Mammary microvascular endothelial cell (primary cell): ENCODE results near the gene SENP3. TPM values are rescaled to one million over a fixed set of nuclear protein-coding genes. Genes with fewer than 3 reads are reported as not detected.

Source experiments
- total RNA-seq: library from RNA; depleted of rRNA; stranded (reverse); fragments of >200 nt; gene quantifications from 2 replicates; pipeline ENCODE4 v1.2.3, GENCODE V29; 2015

Gene SENP3
- total RNA-seq, result 88.5 and 94.1 TPM in 2 replicates

DNA sequence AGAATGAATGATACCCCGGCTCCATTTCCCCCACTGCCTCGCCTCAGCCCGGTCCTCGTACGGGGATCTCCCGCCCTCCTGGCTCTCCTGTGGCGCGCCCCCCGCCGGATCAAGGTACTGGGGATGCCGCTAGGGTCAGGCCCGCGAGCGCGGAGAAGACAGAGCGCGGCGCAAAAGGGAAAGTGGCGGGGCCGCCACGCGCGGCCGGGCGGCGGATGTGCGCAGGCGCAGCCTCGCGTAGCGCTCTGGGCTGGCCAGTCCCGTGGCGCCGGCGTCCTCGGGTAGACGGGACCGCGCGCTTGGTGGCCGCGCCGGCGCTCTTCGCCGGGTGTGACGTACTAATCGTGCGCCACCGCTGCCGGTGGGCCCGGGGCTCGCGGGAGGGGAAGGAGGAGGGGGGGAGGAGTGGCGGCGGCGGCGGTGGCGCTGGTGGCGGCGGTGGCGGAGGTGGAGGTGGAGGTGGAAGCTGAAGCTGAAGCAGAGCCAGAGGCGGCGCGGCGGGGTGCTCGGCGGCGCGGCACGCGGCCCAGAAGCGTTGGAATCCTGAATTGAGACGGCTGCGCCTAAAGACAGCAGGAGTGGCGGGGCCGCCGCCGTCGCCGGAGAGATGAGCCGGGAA, at the start of gene SENP3:
TSS of gene SENP3 (plus strand) at position 331 of the 619 bp plus-strand sequence. CDS start 1,158 bp downstream, outside the sequence.

DNA sequence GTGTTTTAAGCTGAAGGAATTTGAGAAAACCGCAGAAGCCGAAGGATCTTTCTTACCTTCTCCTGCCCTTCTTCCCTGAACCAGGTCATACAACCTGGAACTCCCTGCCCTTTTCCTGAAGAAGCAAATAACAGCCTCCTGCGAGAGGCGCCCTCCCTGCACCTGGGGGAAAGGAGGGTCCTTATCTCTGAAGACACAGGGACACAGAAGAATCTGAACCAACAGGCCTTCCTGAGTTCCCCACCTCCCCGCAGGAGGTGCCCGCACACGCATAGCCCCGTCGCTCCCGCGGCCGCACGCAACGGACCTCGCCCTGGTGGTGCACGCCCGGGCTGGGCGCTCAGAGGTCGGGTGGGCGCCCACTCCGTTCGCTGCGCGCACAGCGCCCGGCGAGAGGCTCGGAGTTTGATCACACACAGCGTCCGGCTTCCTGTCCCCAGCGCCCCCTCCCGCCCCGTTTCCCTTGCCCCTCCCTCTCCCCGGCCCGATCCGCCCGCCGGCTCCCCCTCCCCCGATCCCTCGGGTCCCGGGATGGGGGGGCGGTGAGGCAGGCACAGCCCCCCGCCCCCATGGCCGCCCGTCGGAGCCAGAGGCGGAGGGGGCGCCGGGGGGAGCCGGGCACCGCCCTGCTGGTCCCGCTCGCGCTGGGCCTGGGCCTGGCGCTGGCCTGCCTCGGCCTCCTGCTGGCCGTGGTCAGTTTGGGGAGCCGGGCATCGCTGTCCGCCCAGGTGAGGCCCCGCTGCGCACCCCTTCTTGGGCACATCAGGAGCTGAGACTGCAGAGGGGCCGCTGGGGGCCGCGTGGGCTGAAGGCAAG, 12.9 kb upstream of the SENP3 start, which contains the start of gene TNFSF12:
TSS of gene TNFSF12 (plus strand) at position 474 of the 816 bp plus-strand sequence. CDS start at position 570, 96 bp downstream.

DNA sequence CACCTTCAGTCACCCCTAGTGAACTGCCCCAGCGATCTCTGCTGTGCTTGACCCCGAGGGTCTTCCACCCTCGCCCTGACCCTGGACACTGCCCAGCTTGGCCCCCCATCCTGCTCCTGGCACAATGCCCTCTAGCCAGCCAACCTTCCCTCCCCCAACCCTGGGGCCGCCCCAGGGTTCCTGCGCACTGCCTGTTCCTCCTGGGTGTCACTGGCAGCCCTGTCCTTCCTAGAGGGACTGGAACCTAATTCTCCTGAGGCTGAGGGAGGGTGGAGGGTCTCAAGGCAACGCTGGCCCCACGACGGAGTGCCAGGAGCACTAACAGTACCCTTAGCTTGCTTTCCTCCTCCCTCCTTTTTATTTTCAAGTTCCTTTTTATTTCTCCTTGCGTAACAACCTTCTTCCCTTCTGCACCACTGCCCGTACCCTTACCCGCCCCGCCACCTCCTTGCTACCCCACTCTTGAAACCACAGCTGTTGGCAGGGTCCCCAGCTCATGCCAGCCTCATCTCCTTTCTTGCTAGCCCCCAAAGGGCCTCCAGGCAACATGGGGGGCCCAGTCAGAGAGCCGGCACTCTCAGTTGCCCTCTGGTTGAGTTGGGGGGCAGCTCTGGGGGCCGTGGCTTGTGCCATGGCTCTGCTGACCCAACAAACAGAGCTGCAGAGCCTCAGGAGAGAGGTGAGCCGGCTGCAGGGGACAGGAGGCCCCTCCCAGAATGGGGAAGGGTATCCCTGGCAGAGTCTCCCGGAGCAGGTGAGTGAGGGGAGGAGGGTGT, 3.0 kb upstream of the SENP3 start, which contains the start of gene TNFSF13:
TSS of gene TNFSF13 (plus strand) at position 207 of the 776 bp plus-strand sequence. CDS start at position 497, 290 bp downstream.

GRCh38 chr17:7579001-7579833, 17.5 kb downstream of the SENP3 start, which contains the start of gene CD68:
Gene CD68 (plus strand): TSS chr17:7579638. CDS start chr17:7579678, 40 bp downstream.

GRCh38 chr17:7583253-7584109, 21.8 kb downstream of the SENP3 start, which contains the start of gene MPDU1:
Gene MPDU1 (plus strand): TSS chr17:7583852. CDS start chr17:7583863, 11 bp downstream.

DNA sequence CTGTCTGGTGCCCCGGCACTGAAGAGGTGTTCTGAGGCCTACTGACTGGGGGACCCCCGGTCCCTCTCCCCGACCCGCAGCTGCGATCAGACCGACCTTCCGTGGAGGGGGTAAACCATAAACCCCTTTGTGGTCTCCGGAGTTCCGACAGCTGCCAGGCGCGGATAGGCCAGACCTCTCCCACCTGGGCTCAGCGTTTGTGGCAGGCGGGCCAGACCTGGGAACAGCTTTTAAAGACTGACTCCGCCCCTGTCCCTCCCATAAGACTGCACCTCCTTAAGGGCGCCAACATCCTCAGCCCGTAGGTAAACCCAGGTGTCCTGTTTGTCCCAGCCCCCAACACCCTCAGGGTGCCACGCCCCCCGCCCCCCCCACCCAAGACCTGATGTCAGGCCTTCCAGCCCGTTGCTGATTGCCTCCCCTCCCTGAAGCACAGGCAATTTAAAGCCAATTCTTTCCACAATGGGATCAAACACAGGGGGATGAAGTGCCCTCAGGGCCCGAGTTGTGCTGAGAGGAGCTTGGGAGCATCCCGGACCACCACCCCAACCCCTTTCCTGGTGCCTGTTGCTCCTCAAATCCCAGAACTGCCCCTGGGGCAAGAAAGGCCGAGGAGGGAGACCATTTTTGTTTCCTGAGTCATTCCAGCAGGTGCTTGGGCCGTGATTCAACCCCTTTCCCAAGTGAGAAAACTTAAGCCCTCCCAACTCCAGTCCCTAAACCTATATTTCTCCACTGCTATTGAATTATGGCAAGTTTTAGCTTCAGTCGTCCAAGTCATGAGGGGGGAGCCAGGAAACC, 28.4 kb downstream of the SENP3 start, which contains the start of gene SOX15:
TSS of gene SOX15 (minus strand) at position 204 of the 801 bp plus-strand sequence. CDS start 418 bp downstream, outside the sequence.

DNA sequence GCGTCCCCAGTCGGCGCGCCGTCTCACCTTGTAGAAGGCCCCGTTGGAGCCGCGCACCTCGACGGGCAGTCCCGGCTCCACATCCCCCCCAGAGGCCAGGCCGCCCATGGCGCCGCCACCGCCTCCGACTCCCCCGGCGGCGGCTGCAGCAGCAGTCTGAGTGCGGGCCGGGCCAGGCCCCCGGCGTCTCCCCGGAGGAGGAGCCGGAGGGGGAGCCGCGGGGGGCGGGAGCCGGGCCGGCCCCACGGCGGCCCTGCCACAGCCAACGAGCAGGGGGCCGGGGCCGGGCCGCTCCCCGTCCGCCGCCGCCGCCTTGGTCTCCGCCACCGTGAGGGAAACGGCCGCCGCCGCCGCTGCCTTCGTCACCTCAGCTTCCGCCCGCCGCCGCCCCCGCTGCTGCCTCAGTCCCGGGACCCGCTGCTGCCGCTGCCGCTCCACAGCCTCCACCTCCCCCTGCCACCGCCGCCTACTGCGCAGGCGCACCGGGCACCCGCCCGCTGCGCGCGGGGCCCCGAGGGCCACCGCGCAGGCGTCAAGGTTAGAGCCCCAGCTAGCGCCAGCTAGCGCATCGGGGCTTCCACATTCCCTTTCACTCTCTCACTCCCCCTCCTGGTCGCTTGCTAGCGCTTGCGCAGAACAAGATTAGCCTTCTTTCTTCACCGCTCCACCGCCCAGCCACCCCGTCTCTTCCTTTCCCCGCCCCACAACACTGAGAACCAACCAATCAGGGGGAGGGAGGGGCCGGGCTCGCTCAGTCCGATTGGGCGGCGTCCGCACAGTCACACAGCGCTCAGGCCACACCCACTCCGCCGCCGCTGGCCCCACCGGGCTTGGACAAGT, 52.9 kb downstream of the SENP3 start, which contains the start of gene FXR2:
TSS of gene FXR2 (minus strand) at position 473 of the 840 bp plus-strand sequence. CDS start at position 108, 365 bp downstream.

Other genes starting within 250 kb of the SENP3 start
- 63.7 and 93.7 TPM in 2 replicates for gene GPS2, start 246.6 kb upstream of the SENP3 start, total RNA-seq
- gene NEURL4, start 232.6 kb upstream of the SENP3 start, total RNA-seq, result 9.8 and 11.4 TPM in 2 replicates
- gene ACAP1, start 225.4 kb upstream of the SENP3 start, total RNA-seq, result 0.07 TPM in 1 of 2 replicates, not detected in the other
- gene KCTD11, start 209.8 kb upstream of the SENP3 start, total RNA-seq, result 4.2 and 5.5 TPM in 2 replicates
- not detected in 2 replicates for gene TMEM95, start 206.8 kb upstream of the SENP3 start, total RNA-seq
- gene TNK1, start 180.8 kb upstream of the SENP3 start, total RNA-seq, result 0.15 and 2.5 TPM in 2 replicates
- gene PLSCR3, start 167.4 kb upstream of the SENP3 start, total RNA-seq, result 66.6 and 72.2 TPM in 2 replicates
- gene TMEM256, start 157.8 kb upstream of the SENP3 start, total RNA-seq, result 41.1 and 116 TPM in 2 replicates
- 2.9 and 3.1 TPM in 2 replicates for gene NLGN2, start 154.1 kb upstream of the SENP3 start, total RNA-seq
- gene SPEM1, start 141.6 kb upstream of the SENP3 start, total RNA-seq, result not detected in 2 replicates
- not detected in 2 replicates for gene SPEM2, start 136.3 kb upstream of the SENP3 start, total RNA-seq
- gene SPEM3, start 133.1 kb upstream of the SENP3 start, total RNA-seq, result not detected in 2 replicates
- 8.0 and 9.7 TPM in 2 replicates for gene TMEM102, start 126.5 kb upstream of the SENP3 start, total RNA-seq
- 0.20 TPM in 1 of 2 replicates, not detected in the other for gene FGF11, start 122.4 kb upstream of the SENP3 start, total RNA-seq
- gene CHRNB1, start 116.9 kb upstream of the SENP3 start, total RNA-seq, result 3.5 and 10.1 TPM in 2 replicates
- gene ZBTB4, start 82.3 kb upstream of the SENP3 start, total RNA-seq, result 18.9 and 20.9 TPM in 2 replicates
- gene SLC35G6, start 80.5 kb upstream of the SENP3 start, total RNA-seq, result not detected in 2 replicates
- gene POLR2A, start 77.6 kb upstream of the SENP3 start, total RNA-seq, result 45.0 and 63.4 TPM in 2 replicates
- gene TNFSF12, start 12.9 kb upstream of the SENP3 start, total RNA-seq, result 15.9 and 16.8 TPM in 2 replicates
- gene TNFSF13, start 3.2 kb upstream of the SENP3 start, total RNA-seq, result 2.8 and 5.5 TPM in 2 replicates
- 28.8 TPM in 2 replicates for gene CD68, start 17.7 kb downstream of the SENP3 start, total RNA-seq
- 308 and 329 TPM in 2 replicates for gene MPDU1, start 21.9 kb downstream of the SENP3 start, total RNA-seq
- gene SOX15, start 28.2 kb downstream of the SENP3 start, total RNA-seq, result not detected in 2 replicates
- gene FXR2, start 53.0 kb downstream of the SENP3 start, total RNA-seq, result 29.8 and 33.8 TPM in 2 replicates
- gene SAT2, start 65.9 kb downstream of the SENP3 start, total RNA-seq, result 18.9 and 24.8 TPM in 2 replicates
- gene SHBG, start 68.2 kb downstream of the SENP3 start, total RNA-seq, result 0.13 TPM in 1 of 2 replicates, not detected in the other
- gene ATP1B2, start 89.0 kb downstream of the SENP3 start, total RNA-seq, result not detected in 2 replicates
- 85.9 and 87.5 TPM in 2 replicates for gene TP53, start 125.6 kb downstream of the SENP3 start, total RNA-seq
- gene WRAP53, start 126.6 kb downstream of the SENP3 start, total RNA-seq, result 20.5 and 21.6 TPM in 2 replicates
- 0.10 and 0.13 TPM in 2 replicates for gene EFNB3, start 143.3 kb downstream of the SENP3 start, total RNA-seq
- gene DNAH2, start 155.8 kb downstream of the SENP3 start, total RNA-seq, result 0.93 and 1.7 TPM in 2 replicates